ENCODE results near the gene OR11L1.

The OR11L1 gene

GRCh38 chr1:247841796-247842195, at the start of gene OR11L1:
OR11L1 (minus strand) TSS chr1:247841896; CDS start chr1:247841896, 0 bp downstream.
- DNase-seq, result no peak

GRCh38 chr1:247884797-247885413, 43.2 kb upstream of the OR11L1 start:
- DNase-seq, result no peak

- DNase-seq, result no peak
Observed at GRCh38 chr1:247883346-247883745, 41.6 kb upstream of the OR11L1 start.

- DNase-seq, result no peak
Observed at GRCh38 chr1:247865416-247865815, 23.7 kb upstream of the OR11L1 start.

- no peak for DNase-seq
Observed at GRCh38 chr1:247864644-247865043, 22.9 kb upstream of the OR11L1 start.

- DNase-seq, result no peak
Observed at GRCh38 chr1:247862756-247863155, 21.1 kb upstream of the OR11L1 start.

- DNase-seq, result no peak
Observed at GRCh38 chr1:247857985-247858619, 16.4 kb upstream of the OR11L1 start.

GRCh38 chr1:247857069-247857984, 15.6 kb upstream of the OR11L1 start, which contains the start of gene TRIM58:
TRIM58 (plus strand) TSS chr1:247857187; CDS start chr1:247857247, 60 bp downstream.
- peak; percentile 10 for DNase-seq

GRCh38 chr1:247855911-247856310, 14.2 kb upstream of the OR11L1 start:
- DNase-seq, result no peak

GRCh38 chr1:247854899-247855545, 13.3 kb upstream of the OR11L1 start:
- DNase-seq, result no peak

GRCh38 chr1:247849616-247850015, 7.9 kb upstream of the OR11L1 start:
- no peak for DNase-seq

GRCh38 chr1:247848346-247848745, 6.7 kb upstream of the OR11L1 start:
- DNase-seq, result no peak

- DNase-seq, result no peak
Observed at GRCh38 chr1:247845693-247846017, 4.0 kb upstream of the OR11L1 start.

- no peak for DNase-seq
Observed at GRCh38 chr1:247845011-247845692, 3.5 kb upstream of the OR11L1 start.

GRCh38 chr1:247843411-247843810, 1.7 kb upstream of the OR11L1 start:
- DNase-seq, result no peak

- no peak for DNase-seq
Observed at GRCh38 chr1:247840818-247841217, 878 bp downstream of the OR11L1 start.

GRCh38 chr1:247833601-247834000, 8.1 kb downstream of the OR11L1 start:
- DNase-seq, result no peak

- DNase-seq, result no peak
Observed at GRCh38 chr1:247829656-247830055, 12.0 kb downstream of the OR11L1 start.

- no peak for DNase-seq
Observed at GRCh38 chr1:247825362-247825761, 16.3 kb downstream of the OR11L1 start.

- no peak for DNase-seq
Observed at GRCh38 chr1:247824023-247824422, 17.7 kb downstream of the OR11L1 start, which contains the start of gene OR14A16. OR14A16 (minus strand) TSS chr1:247824119; CDS start chr1:247815729, 8,390 bp downstream.

GRCh38 chr1:247822060-247822459, 19.6 kb downstream of the OR11L1 start:
- no peak for DNase-seq

GRCh38 chr1:247812637-247813036, 29.1 kb downstream of the OR11L1 start:
- no peak for DNase-seq

GRCh38 chr1:247797518-247797917, 44.2 kb downstream of the OR11L1 start:
- no peak for DNase-seq
